Stimulated activated CD8-positive, alpha-beta memory T cell treated with anti-CD3 and anti-CD28 coated beads, Interleukin-4, amount 100 ng/mL, for 24 hours (primary cell): Measurements from ENCODE around the gene GNA14.
"Not testable (repeated sequence)": the region's sequence is repeated elsewhere in the genome, so short reads cannot be mapped to it uniquely, and the experiment has no call there.

Source experiments
- DNase-seq: peaks from one replicate; pipeline ENCODE4 v3.0.0-alpha.2; 2020; ENCODE audit warnings: low read depth

GNA14 gene

DNA sequence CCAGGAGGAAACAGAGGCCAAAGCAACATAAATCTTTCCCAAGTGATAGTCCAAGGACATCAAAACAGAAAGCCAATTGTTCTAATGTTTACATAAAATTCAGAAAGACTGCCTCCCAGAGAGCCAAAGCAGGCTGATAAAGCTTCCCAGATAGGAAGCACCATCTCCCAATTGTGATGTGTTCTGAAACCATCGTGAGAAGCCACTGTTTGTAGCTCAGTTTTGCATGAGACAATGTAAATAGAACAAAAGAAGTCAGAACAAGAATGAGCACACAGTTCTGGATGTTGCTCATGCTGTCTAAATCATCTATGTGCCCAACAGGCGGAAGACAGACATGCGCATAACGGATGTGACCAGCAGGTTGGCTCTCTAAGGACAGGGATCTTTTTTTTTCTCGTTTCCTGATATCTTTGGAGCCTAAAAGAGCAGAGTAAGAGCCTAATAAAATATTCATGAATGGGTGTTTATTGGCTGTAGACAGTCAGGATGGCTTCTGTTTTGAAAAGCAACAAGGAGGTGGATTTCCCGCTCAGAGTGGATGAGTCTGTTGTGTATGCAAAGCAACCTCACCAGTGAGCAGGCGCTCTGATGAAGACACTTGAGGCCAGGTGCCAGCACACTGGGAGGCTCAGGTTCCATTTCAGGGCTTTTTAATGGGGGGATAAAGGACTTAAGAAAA is 113.6 kb downstream of the GNA14 start:
- no peak for DNase-seq

DNA sequence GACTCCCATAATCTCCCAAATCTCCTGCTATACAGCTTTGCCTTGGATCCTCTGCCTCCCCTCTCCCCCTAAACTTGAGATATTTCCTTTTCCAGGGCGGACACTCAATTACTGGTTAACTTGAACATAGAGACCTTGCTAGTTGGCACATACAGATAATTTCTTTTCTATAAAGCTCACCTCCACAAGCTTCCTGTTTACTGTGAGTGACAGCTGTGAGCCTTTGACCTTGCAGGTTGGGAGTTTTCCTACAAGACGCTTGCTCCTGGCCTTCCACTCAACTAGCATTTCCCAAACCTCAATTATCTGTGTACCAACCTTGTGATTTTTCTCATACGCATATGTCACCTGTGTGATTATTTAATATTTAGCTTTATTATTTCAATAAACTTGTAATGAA is 114.5 kb downstream of the GNA14 start:
- no peak for DNase-seq

DNA sequence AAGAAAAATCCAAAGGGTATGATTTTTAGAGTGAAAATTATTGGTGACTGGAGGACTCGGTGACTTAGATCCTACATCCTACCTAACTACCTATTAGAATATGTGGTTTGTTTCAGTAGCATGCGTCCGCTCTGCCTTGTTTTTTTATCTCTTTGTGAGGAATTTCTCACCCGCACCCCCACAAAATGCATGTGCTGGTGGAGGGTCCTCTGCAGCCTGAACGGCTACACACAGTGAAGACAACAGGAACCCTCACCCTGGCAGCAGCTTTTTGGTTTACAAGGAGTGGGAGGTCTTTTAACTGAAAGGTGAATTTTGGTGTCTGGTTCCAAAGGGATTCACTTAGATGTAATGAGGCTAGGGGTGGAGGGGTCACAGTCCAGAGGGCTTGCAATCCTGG is 115.5 kb downstream of the GNA14 start:
- DNase-seq: no peak

DNA sequence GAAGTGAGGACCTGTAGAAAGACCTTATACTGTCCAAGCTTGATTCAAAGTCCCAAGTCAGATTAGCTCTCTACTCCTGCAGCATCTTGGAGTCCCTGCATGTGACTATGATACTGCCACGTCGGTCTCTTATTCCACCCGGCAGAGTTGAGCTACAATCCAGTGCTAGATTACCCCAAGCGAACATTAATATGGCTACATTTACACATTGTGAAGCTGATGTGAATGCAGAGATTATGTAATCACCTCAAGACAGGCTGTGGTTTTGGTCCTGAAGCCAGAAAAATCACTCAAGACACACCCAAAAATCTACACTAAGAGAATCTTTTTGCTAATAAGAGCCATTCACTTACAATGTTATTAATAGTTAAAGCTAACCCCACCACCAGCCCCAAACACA is 116.7 kb downstream of the GNA14 start:
- no peak for DNase-seq

DNA sequence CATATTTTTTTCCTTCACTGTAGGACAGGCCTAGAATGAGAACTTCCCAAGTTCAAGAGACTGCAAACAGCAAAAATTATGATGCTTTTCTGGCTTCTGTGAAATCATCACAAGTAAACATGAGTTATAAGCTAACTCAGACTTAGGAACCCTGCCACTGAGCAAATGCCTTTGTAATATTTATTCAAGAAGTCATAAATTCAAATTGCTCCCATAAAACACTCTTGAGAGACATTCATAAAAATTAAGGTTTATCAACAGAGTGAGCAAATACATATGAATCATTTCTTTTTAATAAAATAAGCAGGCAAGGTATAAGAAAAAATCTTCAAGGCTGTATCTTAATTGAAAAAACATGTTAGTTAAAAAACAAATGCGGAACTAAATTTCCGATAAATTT is 124.2 kb downstream of the GNA14 start:
- no peak for DNase-seq

DNA sequence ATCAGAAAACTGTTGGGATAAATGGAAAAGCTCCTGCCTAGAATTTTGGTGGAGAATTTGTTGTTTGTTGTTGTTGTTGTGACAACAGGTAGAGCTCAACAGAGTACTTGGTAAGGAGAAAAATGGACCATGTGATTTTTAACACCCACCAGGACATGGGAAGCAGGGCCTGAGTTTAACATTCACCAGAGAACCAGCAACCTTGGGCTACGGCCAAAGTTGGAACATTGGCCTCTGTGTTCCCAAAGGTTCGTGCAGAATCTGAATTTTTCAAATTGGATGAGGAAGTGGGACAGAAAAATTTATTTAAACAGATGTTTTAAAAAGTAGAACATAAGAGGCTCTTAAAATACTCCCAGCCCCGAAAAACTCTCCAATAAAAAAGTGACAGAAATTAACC is 127.0 kb downstream of the GNA14 start:
- DNase-seq: no peak

DNA sequence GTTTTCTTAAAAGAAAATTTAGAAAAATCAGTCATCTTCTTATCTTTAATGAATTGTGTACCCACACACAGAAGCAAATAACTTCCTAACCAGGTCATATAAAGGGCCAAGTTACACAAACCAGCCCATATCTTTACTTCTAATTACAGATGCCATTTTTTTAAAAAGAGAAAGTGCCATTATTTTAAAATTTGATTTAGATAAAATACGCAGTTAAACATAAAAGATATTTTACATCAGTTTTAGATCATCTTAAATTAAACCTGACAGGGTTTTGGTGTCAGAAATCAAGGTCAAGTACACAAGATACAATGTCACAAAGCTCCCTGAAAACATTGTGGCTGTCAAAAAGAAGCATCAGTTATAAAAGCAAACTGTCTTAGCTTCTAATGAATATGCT is 129.4 kb downstream of the GNA14 start:
- no peak for DNase-seq

DNA sequence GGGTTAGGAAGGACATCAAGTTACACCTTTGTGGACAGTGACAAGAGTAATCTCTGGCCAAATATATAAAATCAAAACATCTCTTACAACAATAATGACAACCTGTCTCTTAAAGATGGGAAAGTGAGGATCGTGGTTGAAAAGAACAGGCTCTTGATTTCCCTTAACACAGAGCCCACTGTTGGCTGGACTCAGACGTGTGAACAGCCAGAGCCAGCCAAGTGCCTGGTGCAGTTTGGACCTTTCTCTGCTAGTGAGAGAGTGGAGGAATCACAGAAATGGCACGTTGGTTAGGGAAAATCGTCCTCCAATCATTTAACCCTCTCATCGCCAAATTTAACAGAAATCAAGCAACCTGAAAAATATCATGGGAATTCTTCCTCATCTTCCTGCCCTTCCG is 131.3 kb downstream of the GNA14 start:
- no peak for DNase-seq

DNA sequence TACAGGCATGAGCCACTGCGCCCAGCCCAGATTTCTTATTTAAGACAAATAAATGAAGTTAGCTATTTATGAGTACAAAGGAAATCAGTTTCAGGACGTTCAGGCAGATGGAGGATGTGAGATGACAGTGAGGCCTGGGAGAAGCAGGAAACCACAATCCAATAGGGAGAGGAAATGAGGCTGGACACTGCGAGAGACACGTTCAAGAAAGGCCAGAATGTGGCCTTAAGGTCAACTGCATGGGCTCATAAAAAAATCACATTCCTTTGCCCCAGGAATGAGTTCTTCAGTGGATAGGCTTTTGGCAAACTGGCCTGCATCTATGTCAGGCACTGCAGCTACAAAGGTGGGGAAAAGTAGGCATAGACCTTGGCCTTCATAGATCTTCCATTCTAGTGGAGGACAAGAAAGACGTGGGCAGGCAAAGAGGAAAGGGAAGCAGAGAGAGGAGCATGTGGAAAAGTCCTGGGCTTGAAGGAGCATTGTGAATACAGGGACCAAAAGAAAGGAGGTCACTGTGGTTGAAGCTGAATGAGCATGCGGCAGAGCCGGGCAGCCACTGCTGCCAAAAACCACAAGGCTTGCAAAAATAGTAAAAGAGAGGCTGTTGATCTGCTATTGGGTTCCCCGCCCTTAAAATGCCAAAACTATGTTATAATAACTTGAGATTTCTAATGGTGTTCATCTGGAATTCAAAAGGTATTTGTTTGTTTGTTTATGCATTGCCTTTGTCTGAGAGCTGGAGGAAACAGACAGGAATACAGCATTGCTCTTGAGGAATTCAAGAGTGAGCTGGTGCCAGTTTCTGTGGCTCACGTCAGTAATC is 133.0 kb downstream of the GNA14 start:
- no peak for DNase-seq

DNA sequence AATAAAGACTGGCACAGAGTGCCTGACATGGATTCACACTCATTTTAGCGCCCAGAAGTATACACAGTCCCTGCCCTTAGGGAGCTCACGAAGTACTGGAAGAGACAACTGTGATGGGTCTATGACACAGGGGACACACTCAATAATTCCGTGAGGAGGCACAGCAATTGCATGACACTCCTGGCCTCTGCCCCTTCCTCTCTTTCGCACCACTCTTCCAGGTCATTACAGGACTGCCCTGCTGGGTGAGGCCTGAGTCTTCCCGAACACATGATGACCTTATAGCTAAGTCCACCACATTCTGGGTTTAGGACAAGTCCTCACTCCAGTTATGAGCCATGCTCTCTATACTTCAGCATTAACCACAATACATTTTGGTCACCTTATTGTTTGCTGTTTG is 134.7 kb downstream of the GNA14 start:
- DNase-seq: no peak

DNA sequence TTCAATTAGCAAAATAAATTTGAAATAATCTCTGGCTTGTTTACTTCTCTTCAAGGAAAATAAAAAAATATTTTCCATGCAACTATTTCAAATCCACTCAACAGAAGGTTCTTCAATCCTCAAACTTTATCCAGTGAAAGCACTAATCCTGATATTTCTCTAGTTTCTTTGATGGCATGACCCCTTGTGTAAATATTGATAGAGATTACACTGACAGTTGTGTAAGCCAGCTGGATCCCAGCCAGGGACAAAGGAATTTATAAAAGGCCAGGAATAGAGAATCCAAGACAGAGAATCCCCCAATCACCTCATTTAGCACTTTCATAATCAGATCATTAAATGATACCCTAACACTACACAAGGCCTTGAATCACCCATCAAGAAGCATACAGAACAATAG is 135.2 kb downstream of the GNA14 start:
- no peak for DNase-seq

DNA sequence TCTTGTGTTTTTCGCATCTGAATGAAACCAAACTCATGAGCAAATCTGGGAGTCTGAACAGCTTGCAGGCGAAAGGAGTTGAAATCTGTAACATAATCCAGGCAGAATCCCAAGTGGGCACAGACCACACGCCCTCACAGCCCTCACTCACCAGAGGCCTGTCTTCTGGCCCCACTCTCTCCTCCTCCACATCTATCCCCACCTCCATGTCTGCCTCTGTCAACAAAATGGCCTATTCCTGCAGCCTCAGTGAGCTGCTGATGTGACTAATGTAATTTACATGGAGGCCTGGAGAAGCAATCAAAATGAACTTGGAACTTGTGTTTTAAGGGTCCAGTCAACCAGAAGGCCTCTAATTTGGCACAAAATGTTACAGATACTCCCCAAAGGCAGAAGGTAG is 136.6 kb downstream of the GNA14 start:
- DNase-seq: no peak

DNA sequence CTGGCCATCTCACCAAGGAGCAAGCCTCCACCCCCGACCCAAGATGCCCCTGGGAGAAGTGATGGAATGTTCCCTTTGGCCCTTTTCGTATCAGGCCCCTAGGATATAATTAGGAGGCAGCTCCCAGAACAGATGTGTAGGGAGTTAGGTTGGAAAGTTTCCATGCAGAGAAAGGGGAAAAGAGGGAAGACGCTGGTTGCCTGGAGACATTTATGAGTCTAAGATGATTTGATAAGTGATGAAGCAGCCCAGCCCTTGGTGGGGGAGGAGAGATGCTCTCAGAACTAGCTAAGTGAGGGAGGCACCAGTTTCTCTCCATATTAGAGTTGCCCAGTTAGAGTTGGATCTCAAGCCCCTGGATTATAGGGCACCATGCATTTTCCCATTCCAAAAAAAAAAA is 137.5 kb downstream of the GNA14 start:
- DNase-seq: no peak

DNA sequence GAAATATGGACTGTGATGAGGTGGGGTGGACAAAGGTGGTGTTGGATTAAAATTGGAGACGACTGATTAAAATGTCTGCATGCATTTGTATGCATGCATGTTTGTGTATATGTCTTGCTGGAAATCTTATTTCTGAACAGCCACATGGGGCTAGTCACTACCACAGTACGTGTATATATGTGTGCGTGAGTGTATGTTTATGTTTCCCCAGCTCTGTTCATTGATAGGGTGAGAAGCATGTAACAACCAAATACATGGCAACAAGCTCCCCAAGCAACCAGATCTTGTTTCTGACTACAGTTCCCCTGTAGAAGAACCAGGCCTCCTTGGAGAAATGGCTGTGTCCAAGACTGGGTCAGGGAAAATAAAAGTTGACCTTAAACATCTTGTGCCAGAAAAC is 139.7 kb downstream of the GNA14 start:
- no peak for DNase-seq

DNA sequence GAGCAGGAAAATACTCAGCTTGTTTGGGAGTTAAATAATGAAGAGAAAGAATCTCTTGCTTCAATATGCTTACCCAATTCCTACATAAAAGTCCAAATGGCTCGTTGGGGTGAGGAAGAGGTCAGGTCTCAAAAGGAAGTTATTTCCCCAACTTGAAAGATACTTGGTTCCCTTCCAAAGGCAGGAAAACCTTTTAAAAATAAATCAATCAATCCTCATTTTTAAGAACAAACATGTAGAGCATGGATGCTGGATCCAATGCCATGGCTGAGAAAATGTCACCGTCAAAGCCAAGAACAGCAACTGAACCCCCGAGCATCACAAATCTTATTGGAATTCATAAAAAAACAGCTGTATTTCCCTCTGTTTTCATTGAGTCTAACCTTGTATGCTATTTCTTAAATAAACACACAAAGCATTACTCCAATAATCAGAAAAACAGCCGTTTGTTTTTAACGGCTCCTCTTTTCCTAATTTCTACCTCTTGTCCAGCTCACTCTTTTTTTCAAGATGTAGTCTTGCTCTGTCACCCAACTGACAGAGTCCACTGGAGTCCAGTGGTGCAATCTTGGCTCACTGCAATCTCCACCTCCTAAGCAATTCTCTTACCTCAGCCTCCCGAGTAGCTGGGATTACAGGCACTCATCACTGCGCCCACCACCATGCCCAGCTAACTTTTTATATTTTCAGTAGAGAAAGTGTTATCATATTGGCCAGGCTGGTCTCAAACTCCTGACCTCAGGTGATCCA is 140.7 kb downstream of the GNA14 start:
- no peak for DNase-seq

DNA sequence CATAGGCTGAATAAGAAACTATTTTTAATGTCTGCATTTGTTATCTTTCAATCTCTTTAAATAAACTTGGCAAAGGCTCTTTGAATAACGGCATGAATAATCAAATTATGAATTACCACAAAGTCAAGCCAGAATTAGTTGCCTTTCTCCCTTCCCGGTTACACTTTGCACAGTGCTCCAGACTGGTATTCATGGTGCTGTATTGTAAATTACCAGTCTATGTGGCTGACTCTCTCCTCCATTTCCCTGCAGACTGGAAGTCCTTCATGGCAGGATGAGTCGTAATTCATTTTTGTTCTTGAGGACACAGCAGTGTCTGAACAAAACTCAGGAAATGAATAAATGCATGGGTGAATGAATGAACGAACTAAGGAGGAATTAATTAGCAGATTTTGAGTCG is 142.9 kb downstream of the GNA14 start:
- no peak for DNase-seq

DNA sequence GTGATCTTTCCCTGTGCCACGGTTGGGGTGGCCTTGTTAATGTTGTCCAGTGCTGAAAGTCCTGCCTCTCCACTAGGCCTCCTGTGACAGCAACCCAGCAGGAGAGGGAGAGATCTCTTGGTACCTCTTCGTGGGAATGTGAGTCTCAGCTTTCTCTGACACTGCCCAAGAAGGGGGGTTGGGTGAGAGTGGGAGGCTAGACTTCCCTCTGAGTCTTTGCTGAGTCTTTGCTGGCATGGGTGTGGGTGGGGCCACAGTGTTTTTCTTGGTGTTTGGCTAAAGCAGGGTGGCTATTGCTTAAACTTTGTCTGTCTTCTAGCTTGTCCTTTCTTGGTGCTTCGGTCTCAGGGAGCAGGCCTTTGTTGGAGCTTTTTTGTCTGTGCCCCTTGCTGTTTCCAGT is 145.6 kb downstream of the GNA14 start:
- no peak for DNase-seq

DNA sequence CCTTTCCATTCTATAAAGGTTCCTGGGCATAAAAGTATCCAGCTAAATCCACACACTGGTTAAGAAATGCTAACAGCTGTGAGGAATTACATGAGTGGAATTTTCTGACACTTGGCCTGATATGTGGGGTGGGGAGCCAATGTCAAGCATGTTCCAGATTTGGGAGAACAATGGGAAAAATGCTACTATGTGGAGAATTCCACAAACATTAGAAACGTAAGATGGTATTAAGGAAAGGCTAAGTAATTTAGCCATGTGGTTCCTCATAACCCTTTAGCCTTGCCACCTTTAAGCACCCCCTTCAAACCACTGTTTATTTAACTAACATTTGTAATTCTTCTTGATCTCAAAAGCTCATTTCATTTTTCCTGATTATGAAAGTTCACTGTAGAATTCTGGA is 149.2 kb downstream of the GNA14 start:
- DNase-seq: no peak

DNA sequence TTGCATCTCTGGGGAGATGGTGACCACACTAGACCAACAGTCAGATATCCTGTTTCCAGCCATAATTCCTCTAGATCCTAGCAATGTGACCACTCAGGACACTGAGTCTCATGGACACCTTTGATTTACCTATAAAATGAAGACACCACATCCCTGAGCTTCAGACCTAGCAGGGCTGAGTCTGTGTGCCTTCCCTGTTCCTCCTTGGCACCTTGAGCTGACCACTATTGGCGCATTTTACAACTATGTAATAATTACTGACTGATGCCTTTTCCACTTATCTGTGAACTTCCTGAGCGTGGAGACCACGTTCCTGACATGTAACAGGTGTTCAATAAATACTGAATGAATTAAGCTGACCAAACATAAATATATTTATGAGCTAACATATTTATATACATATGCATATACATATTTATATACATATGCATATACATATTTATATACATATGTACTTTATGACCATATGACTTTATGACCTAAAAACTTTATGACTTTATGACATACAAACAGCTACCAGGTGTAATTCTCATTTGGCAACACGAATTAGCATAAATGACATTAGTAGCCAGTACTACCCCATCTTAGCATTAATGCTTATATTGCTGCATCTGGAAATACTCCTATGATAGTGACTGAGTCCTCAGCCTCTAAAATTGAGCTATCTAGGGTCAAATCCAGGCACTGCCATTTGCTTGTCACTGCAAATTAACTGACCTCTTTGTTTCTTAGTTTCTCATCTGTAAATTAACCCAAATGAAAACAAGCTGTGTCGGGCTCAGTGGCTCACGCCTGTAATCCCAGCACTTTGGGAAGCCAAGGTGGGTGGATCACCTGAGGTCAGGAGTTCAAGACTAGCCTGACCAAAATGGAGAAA is 150.6 kb downstream of the GNA14 start:
- no peak for DNase-seq

DNA sequence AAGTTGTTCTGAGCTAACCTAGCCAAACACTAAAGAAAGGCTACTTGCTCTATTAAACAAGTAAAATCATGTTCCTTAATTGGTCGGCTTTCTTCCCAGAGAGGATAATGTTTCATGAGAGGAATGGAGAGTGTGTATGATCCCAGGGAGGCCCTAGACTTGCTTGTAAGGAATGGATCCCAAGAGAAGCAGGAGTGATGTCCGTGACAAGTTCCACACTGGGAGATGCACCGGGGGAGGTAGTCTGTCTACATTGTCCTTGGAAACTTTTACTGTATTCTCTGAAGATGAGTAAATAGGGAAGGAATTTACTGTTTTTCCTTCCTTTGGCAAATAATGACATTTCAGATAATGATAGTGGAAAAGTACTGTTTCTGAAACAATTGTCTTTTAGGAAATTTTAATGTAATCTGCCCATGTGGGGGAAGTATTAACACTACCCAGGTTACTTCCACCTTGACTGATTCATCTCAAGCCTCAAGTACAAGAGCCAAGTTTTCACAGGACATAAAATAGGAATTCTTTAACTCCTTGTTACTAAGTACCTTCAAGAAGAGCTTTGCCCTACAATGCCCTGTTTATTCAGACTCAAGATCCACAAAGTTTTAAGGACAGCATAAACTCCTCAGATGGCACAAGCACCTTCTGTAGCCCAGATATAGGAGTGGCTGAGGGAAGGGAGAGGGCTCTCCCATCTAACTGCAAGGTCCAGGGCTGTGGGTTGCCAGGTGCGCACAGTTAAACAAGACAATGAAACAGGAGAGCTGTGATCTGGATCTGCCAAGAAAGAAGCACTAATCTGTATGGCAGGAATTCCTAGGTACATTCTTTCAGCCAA is 152.1 kb downstream of the GNA14 start:
- DNase-seq: no peak

DNA sequence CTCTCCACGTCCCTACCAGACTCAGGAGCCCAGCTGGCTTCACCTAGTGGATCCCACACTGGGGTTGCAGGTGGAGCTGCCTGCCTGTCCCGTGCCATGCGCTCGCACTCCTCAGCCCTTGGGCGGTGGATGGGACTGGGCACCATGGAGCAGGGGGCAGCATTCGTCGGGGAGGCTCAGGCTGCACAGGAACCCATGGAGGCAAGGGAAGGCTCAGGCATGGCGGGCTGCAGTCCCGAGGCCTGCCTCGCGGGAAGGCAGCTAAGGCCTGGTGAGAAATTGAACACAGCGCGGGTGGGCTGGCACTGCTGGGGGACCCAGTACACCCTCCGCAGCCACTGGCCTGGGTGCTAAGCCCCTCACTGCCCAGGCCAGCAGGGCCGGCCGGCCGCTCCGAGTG is 157.8 kb downstream of the GNA14 start:
- DNase-seq: not testable (repeated sequence)
